Neuronal stem cell (in vitro differentiated cells): ENCODE measurements around the gene EPB41L5.

Experiments used
- DNase-seq: peaks from one replicate; pipeline ENCODE4 v3.0.0-alpha.2; 2013; ENCODE audit warnings: low spot score
- H2AFZ ChIP-seq: one replicate; pipeline ENCODE4 v1.6.1; 2013; ENCODE audit warnings: mild to moderate bottlenecking, low read length, inconsistent platforms
- H2AK5ac ChIP-seq: 2 replicates; pipeline ENCODE4 v1.6.1; 2013; ENCODE audit warnings: low read depth, mild to moderate bottlenecking, inconsistent platforms, low read length, moderate library complexity, mixed read lengths
- H2BK120ac ChIP-seq: 2 replicates; pipeline ENCODE4 v1.6.1; 2013; ENCODE audit warnings: low read depth, mild to moderate bottlenecking, inconsistent platforms, low read length, moderate library complexity, mixed read lengths
- H2BK12ac ChIP-seq: one replicate; pipeline ENCODE4 v1.6.1; 2013; ENCODE audit warnings: low read length, inconsistent platforms
- H2BK15ac ChIP-seq: 2 replicates; pipeline ENCODE4 v1.6.1; 2013; ENCODE audit warnings: mild to moderate bottlenecking, low read length, inconsistent platforms, mixed read lengths
- H2BK5ac ChIP-seq: one replicate; pipeline ENCODE4 v1.6.1; 2013; ENCODE audit warnings: inconsistent platforms, mild to moderate bottlenecking, low read length, moderate library complexity
- H3K14ac ChIP-seq: one replicate; pipeline ENCODE4 v1.6.1; 2013; ENCODE audit warnings: low read length, inconsistent platforms
- H3K18ac ChIP-seq: 2 replicates; pipeline ENCODE4 v1.6.1; 2013; ENCODE audit warnings: low read length, inconsistent platforms
- H3K23ac ChIP-seq: 2 replicates; pipeline ENCODE4 v1.6.1; 2013; ENCODE audit warnings: low read depth, mild to moderate bottlenecking, mixed read lengths, low read length, inconsistent platforms; ENCODE audit not compliant: poor library complexity
- H3K27ac ChIP-seq: replicated peaks from 3 replicates; pipeline ENCODE4 v1.5.1; 2013; ENCODE audit warnings: low read length, inconsistent platforms
- H3K27me3 ChIP-seq, 3 experiments: 2 replicates each; pipeline ENCODE4 v1.6.1; 2013; ENCODE audit warnings: low read length in 3 of 3, mild to moderate bottlenecking in 2 of 3, inconsistent platforms in 1 of 3, low read depth in 1 of 3, mixed read lengths in 1 of 3, moderate library complexity in 1 of 3; ENCODE audit not compliant: control insufficient read depth in 3 of 3, insufficient read depth in 3 of 3
- H3K36me3 ChIP-seq, 2 donors: replicated peaks in 1 of 2; 2 replicates each; pipeline ENCODE4 v1.6.1; 2013; ENCODE audit warnings: low read length in 2 of 2; ENCODE audit not compliant: control insufficient read depth in 2 of 2, insufficient read depth in 2 of 2
- H3K4ac ChIP-seq: 2 replicates; pipeline ENCODE4 v1.6.1; 2013; ENCODE audit warnings: inconsistent platforms, mild to moderate bottlenecking, low read length, moderate library complexity
- H3K4me1 ChIP-seq, 2 donors: 1 replicate in 1 of 2; 2 replicates in 1 of 2; pipeline ENCODE4 v1.6.1; 2013; ENCODE audit warnings: low read length in 2 of 2, low read depth in 1 of 2; ENCODE audit not compliant: control insufficient read depth in 2 of 2, insufficient read depth in 1 of 2
- H3K4me2 ChIP-seq: one replicate; pipeline ENCODE4 v1.6.1; 2013; ENCODE audit warnings: mild to moderate bottlenecking, low read length, inconsistent platforms; ENCODE audit not compliant: insufficient read depth, poor library complexity, severe bottlenecking
- H3K4me3 ChIP-seq, 2 donors: 2 replicates each; pipeline ENCODE4 v1.5.1; 2013; ENCODE audit warnings: low read length in 2 of 2, mild to moderate bottlenecking in 2 of 2, inconsistent platforms in 1 of 2, moderate library complexity in 1 of 2
- H3K79me1 ChIP-seq: one replicate; pipeline ENCODE4 v1.6.1; 2013; ENCODE audit warnings: low read depth, mild to moderate bottlenecking, inconsistent platforms, low read length, moderate library complexity
- H3K9ac ChIP-seq: one replicate; pipeline ENCODE4 v1.6.1; 2013; ENCODE audit warnings: mild to moderate bottlenecking, low read depth, low read length, inconsistent platforms; ENCODE audit not compliant: poor library complexity
- H3K9me3 ChIP-seq, 2 donors: replicated peaks in 1 of 2; 2 replicates each; pipeline versions ENCODE3 to v1.6.1; 2013; ENCODE audit warnings: low read length in 2 of 2, mild to moderate bottlenecking in 2 of 2, inconsistent platforms in 1 of 2, low read depth in 1 of 2, mixed read lengths in 1 of 2, moderate library complexity in 1 of 2; ENCODE audit not compliant: control insufficient read depth in 2 of 2, insufficient read depth in 1 of 2
- H4K8ac ChIP-seq: one replicate; pipeline ENCODE4 v1.6.1; 2013; ENCODE audit warnings: low read depth, mild to moderate bottlenecking, inconsistent platforms, low read length, moderate library complexity
- H4K91ac ChIP-seq: one replicate; pipeline ENCODE4 v1.6.1; 2013; ENCODE audit warnings: low read length, low read depth, mild to moderate bottlenecking, inconsistent platforms; ENCODE audit not compliant: poor library complexity
- WGBS, 2 donors: extraction: QIAGEN DNeasy Blood & Tissue Kit; methylation state at CpG; one replicate each; pipeline ENCODE4 v1.1.7; 2013; ENCODE audit warnings: missing lambda C conversion rate in 2 of 2, mixed read lengths in 1 of 2; ENCODE audit not compliant: insufficient read length in 2 of 2, insufficient replicate concordance in 1 of 2; ENCODE audit errors: extremely low coverage in 2 of 2; 5-methylcytosine and 5-hydroxymethylcytosine counted together

EPB41L5 gene

GRCh38 chr2:120005834-120006521, 6.9 kb upstream of the EPB41L5 start:
- Histone ChIP-seq H3K18ac (no peak overlapping the region), H4K8ac (no peak overlapping the region), H2AK5ac (no peak overlapping the region), H2BK120ac (no peak overlapping the region), H3K27me3 (no peaks in the 10 kb centered on the region), H4K91ac (no peak overlapping the region), H3K4ac (no peak overlapping the region), H2BK15ac (no peak overlapping the region), H3K9ac (no peak overlapping the region), H3K4me1 (no peaks in the 10 kb centered on the region), H3K14ac (no peak overlapping the region), H3K9me3 (no peaks in the 10 kb centered on the region), H3K79me1 (no peaks in the 10 kb centered on the region), H3K36me3 (no peaks in the 10 kb centered on the region), H3K4me2 (no peak overlapping the region), H3K23ac (no peak overlapping the region), H3K27ac (no peak overlapping the region), H2BK5ac (no peak overlapping the region), H2AFZ (no peak overlapping the region), H3K4me3 (no peak overlapping the region), H2BK12ac (no peak overlapping the region)
- no peak for DNase-seq
- no CpG with 5 or more reads among the region's 11 CpGs for WGBS, 2 donors

GRCh38 chr2:120007851-120008250, 5.0 kb upstream of the EPB41L5 start:
- no peak for DNase-seq
- H2BK15ac ChIP-seq, result no peak overlapping the region
- no peak overlapping the region for H2BK5ac ChIP-seq
- no peaks in the 10 kb centered on the region for H3K27me3 ChIP-seq
- H3K4me1 ChIP-seq, result peaks cover 0 to 1% of the 10 kb centered on the region in 2 donors
- no peak overlapping the region for H4K8ac ChIP-seq
- H3K14ac ChIP-seq, result no peak overlapping the region
- no peak overlapping the region for H2BK120ac ChIP-seq
- H2BK12ac ChIP-seq, result no peak overlapping the region
- H3K4me2 ChIP-seq, result no peak overlapping the region
- H2AK5ac ChIP-seq, result no peak overlapping the region
- no peak overlapping the region for H3K23ac ChIP-seq
- H3K18ac ChIP-seq, result no peak overlapping the region
- no peaks in the 10 kb centered on the region for H3K9me3 ChIP-seq
- no peaks in the 10 kb centered on the region for H3K79me1 ChIP-seq
- H3K9ac ChIP-seq, result no peak overlapping the region
- H3K4ac ChIP-seq, result no peak overlapping the region
- no peaks in the 10 kb centered on the region for H3K36me3 ChIP-seq
- no peak overlapping the region for H2AFZ ChIP-seq
- H3K4me3 ChIP-seq, result no peak overlapping the region
- WGBS, 2 donors, result no CpG with 5 or more reads among the region's 4 CpGs
- no peak overlapping the region for H3K27ac ChIP-seq
- H4K91ac ChIP-seq, result no peak overlapping the region

GRCh38 chr2:120012363-120012762, 514 bp upstream of the EPB41L5 start:
- H3K27ac ChIP-seq, result no peak overlapping the region
- no peak overlapping the region for H4K91ac ChIP-seq
- H3K14ac ChIP-seq, result no peak overlapping the region
- peak overlapping the region; percentile 97 for H2AFZ ChIP-seq
- H3K4me1 ChIP-seq, result peaks cover 5% of the 10 kb centered on the region in 2 donors
- H3K4me3 ChIP-seq, result peak overlapping the region in 1 of 2 donors; percentile 33
- peak overlapping the region; percentile 14 for H3K4me2 ChIP-seq
- H2BK120ac ChIP-seq, result no peak overlapping the region
- no peak overlapping the region for H4K8ac ChIP-seq
- H3K36me3 ChIP-seq, result no peaks in the 10 kb centered on the region
- no peak overlapping the region for H3K4ac ChIP-seq
- no peaks in the 10 kb centered on the region for H3K27me3 ChIP-seq
- no peak overlapping the region for H2BK12ac ChIP-seq
- no peak overlapping the region for H3K23ac ChIP-seq
- no CpG with 5 or more reads among the region's 8 CpGs for WGBS, 2 donors
- H3K79me1 ChIP-seq, result no peaks in the 10 kb centered on the region
- H2BK15ac ChIP-seq, result no peak overlapping the region
- no peak overlapping the region for H2AK5ac ChIP-seq
- H3K9me3 ChIP-seq, result peaks cover 0 to 6% of the 10 kb centered on the region in 2 donors
- H3K18ac ChIP-seq, result no peak overlapping the region
- no peak overlapping the region for H3K9ac ChIP-seq
- H2BK5ac ChIP-seq, result no peak overlapping the region
- no peak for DNase-seq

- DNase-seq, result no peak
- H3K4ac ChIP-seq, result no peak overlapping the region
- no CpG with 5 or more reads among the region's 17 CpGs for WGBS, 2 donors
- peak overlapping the region; percentile 61 for H2BK120ac ChIP-seq
- peak overlapping the region; percentile 100 for H3K18ac ChIP-seq
- H2AFZ ChIP-seq, result peak overlapping the region; percentile 97
- H3K27ac ChIP-seq, result peak overlapping the region; percentile 95
- H2BK12ac ChIP-seq, result no peak overlapping the region
- peaks cover 0 to 6% of the 10 kb centered on the region in 2 donors for H3K9me3 ChIP-seq
- peak overlapping the region; percentile 92 to 100 for H3K4me3 ChIP-seq
- peak overlapping the region; percentile 97 for H2BK5ac ChIP-seq
- H3K14ac ChIP-seq, result peak overlapping the region; percentile 82
- H3K79me1 ChIP-seq, result peaks cover 2% of the 10 kb centered on the region
- H3K4me2 ChIP-seq, result peak overlapping the region; percentile 47
- H3K23ac ChIP-seq, result no peak overlapping the region
- peaks cover 0 to 1% of the 10 kb centered on the region in 2 donors for H3K36me3 ChIP-seq
- peaks cover 5% of the 10 kb centered on the region in 2 donors for H3K4me1 ChIP-seq
- no peak overlapping the region for H2AK5ac ChIP-seq
- no peak overlapping the region for H4K91ac ChIP-seq
- H3K9ac ChIP-seq, result peak overlapping the region; percentile 86
- H4K8ac ChIP-seq, result no peak overlapping the region
- no peaks in the 10 kb centered on the region for H3K27me3 ChIP-seq
- H2BK15ac ChIP-seq, result no peak overlapping the region
These were observed 833 bp downstream of the EPB41L5 start for GRCh38 chr2:120013597-120014223.
